Smooth muscle cell (in vitro differentiated cells): ENCODE data around the gene IL17RA. TPM values are rescaled to one million over a fixed set of nuclear protein-coding genes. Genes with fewer than 3 reads are reported as not detected.

Experiments
- DNase-seq: peaks from one replicate; lab custom pipeline; 2025; ENCODE audit not compliant: unreplicated experiment; lab: John Stamatoyannopoulos, UW
- H2AFZ ChIP-seq: fragments of 200-600 bp; sonication (generic); 2 replicates; pipeline ENCODE4 v1.6.0; 2016; ENCODE audit warnings: antibody characterized with exemption, low read depth, mild to moderate bottlenecking
- H3F3A ChIP-seq: fragments of 200-600 bp; sonication (generic); 2 replicates; pipeline ENCODE4 v1.6.0; 2017; ENCODE audit warnings: antibody characterized with exemption, low read depth
- H3K27ac ChIP-seq: fragments of 200-600 bp; sonication (generic); 2 replicates; pipeline ENCODE4 v1.5.1; 2016; ENCODE audit warnings: low read depth, mild to moderate bottlenecking
- H3K27me3 ChIP-seq: fragments of 200-600 bp; sonication (generic); 2 replicates; pipeline ENCODE4 v1.6.1; 2016; ENCODE audit warnings: low read depth, mild to moderate bottlenecking
- H3K36me3 ChIP-seq: fragments of 200-600 bp; sonication (generic); 2 replicates; pipeline ENCODE4 v1.5.1; 2016; ENCODE audit warnings: low read depth
- H3K4me1 ChIP-seq: fragments of 200-600 bp; sonication (generic); 2 replicates; pipeline ENCODE4 v1.5.1; 2016; ENCODE audit warnings: low read depth
- H3K4me2 ChIP-seq: fragments of 200-600 bp; sonication (generic); 2 replicates; pipeline ENCODE4 v1.6.0; 2016; ENCODE audit warnings: mild to moderate bottlenecking
- H3K4me3 ChIP-seq: fragments of 200-600 bp; sonication (generic); 2 replicates; pipeline ENCODE4 v1.5.1; 2016; ENCODE audit warnings: mild to moderate bottlenecking
- H3K79me2 ChIP-seq: fragments of 200-600 bp; sonication (generic); 2 replicates; pipeline ENCODE4 v1.6.0; 2016; ENCODE audit warnings: low read depth, mild to moderate bottlenecking
- H3K9ac ChIP-seq: fragments of 200-600 bp; sonication (generic); 2 replicates; pipeline ENCODE4 v1.6.0; 2016; ENCODE audit warnings: low read depth
- H3K9me3 ChIP-seq: fragments of 200-600 bp; sonication (generic); replicated peaks from 2 replicates; pipeline ENCODE4 v1.5.1; 2016; ENCODE audit warnings: low read depth
- H4K20me1 ChIP-seq: fragments of 200-600 bp; sonication (generic); 2 replicates; pipeline ENCODE4 v1.6.0; 2016; ENCODE audit warnings: low read depth
- WGBS: methylation state at CpG from one replicate; pipeline ENCODE4 v1.1.7; 2016; ENCODE audit warnings: low lambda C conversion rate; 5-methylcytosine and 5-hydroxymethylcytosine counted together
- polyA plus RNA-seq: library from polyadenylated mRNA; unstranded; fragments of >200 nt; fragmentation: Nextera tagmentation; extraction: Ambion mirVana; gene quantifications from 2 replicates; pipeline ENCODE4 v1.2.1, GENCODE V29; 2016
- total RNA-seq: library from RNA; depleted of rRNA; stranded (reverse); fragments of >200 nt; gene quantifications from 2 replicates; pipeline ENCODE4 v1.2.3, GENCODE V29; 2014
- TF ChIP-seq, protein P1 (sequence below): fragments of 200-600 bp; sonication (generic); IDR thresholded peaks from 2 replicates; pipeline ENCODE4 v1.5.1; 2017; ENCODE audit warnings: borderline replicate concordance, mild to moderate bottlenecking, antibody characterized with exemption; ENCODE audit not compliant: insufficient read depth, poor library complexity, severe bottlenecking

Gene IL17RA
- total and polyA plus RNA-seq, 2 experiments from 2014 or later: 6.4 to 7.5 TPM

GRCh38 chr22:17137861-17138425 lies 53.1 kb downstream of the IL17RA start:
- no peaks in the 10 kb centered on the region for H3K36me3 ChIP-seq
- H3K4me1 ChIP-seq: no peaks in the 10 kb centered on the region
- no peaks in the 10 kb centered on the region for H3K79me2 ChIP-seq
- no peak for DNase-seq
- TF ChIP-seq, protein P1, sequence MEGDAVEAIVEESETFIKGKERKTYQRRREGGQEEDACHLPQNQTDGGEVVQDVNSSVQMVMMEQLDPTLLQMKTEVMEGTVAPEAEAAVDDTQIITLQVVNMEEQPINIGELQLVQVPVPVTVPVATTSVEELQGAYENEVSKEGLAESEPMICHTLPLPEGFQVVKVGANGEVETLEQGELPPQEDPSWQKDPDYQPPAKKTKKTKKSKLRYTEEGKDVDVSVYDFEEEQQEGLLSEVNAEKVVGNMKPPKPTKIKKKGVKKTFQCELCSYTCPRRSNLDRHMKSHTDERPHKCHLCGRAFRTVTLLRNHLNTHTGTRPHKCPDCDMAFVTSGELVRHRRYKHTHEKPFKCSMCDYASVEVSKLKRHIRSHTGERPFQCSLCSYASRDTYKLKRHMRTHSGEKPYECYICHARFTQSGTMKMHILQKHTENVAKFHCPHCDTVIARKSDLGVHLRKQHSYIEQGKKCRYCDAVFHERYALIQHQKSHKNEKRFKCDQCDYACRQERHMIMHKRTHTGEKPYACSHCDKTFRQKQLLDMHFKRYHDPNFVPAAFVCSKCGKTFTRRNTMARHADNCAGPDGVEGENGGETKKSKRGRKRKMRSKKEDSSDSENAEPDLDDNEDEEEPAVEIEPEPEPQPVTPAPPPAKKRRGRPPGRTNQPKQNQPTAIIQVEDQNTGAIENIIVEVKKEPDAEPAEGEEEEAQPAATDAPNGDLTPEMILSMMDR: no peak
- no peaks in the 10 kb centered on the region for H3F3A ChIP-seq
- H3K9ac ChIP-seq: no peak overlapping the region
- H4K20me1 ChIP-seq: peaks cover 9% of the 10 kb centered on the region
- no peaks in the 10 kb centered on the region for H3K27me3 ChIP-seq
- H2AFZ ChIP-seq: no peak overlapping the region
- 97% methylated on average over 17 of the region's 17 CpGs for WGBS
- H3K4me2 ChIP-seq: no peak overlapping the region
- H3K9me3 ChIP-seq: no peaks in the 10 kb centered on the region
- no peak overlapping the region for H3K4me3 ChIP-seq
- H3K27ac ChIP-seq: no peak overlapping the region

DNA sequence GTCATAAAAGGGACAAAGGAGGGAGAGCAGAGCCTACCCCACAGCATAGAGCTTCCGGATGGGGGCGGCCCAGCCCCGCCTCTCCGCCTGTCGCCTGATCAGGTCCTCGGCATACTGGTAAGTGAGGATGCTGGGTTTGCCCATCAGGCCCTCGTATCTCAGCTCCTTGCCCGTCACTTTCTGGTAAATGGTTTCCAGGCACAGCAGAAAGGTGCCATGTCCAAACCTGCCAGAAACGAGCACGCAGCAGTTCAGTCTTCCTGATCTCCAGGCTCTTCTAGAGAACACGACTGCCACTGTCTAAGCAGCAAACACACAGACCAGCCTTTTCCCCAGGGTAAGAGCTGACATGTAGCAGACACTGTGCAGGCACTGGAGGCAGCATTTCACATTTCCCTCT lies 53.7 kb downstream of the IL17RA start:
- H3K27ac ChIP-seq: no peak overlapping the region
- no peak overlapping the region for H3K9ac ChIP-seq
- H3K4me1 ChIP-seq: no peaks in the 10 kb centered on the region
- no peaks in the 10 kb centered on the region for H3K9me3 ChIP-seq
- 93% methylated on average over 11 of the region's 11 CpGs for WGBS
- H3K4me2 ChIP-seq: no peak overlapping the region
- H4K20me1 ChIP-seq: peaks cover 9% of the 10 kb centered on the region
- no peaks in the 10 kb centered on the region for H3F3A ChIP-seq
- no peak overlapping the region for H2AFZ ChIP-seq
- no peak for DNase-seq
- no peaks in the 10 kb centered on the region for H3K27me3 ChIP-seq
- H3K79me2 ChIP-seq: no peaks in the 10 kb centered on the region
- no peaks in the 10 kb centered on the region for H3K36me3 ChIP-seq
- no peak overlapping the region for H3K4me3 ChIP-seq
- TF ChIP-seq, protein P1: no peak

DNA sequence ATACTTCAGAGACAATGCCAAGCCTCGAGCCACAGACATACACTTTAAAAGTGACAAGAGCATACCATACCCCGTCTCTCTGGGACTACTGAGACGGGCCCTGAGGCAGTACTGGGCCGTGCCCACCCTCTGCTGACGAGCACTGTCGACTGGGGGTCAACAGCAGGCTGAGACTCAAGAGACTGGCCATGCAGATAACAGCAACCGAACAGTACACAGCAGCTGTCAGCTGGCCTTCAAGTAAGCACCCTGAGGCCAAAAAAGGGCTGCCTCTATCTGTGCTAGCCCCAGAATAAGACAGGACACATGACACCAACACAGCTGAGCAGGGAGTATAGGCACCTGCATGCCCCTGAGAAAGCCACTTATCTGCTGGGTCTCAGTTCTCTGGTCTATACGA lies 55.2 kb downstream of the IL17RA start:
- Histone ChIP-seq H4K20me1 (peaks cover 14% of the 10 kb centered on the region), H3K4me3 (no peak overlapping the region), H3K9me3 (no peaks in the 10 kb centered on the region), H3K9ac (no peak overlapping the region), H3K27me3 (no peaks in the 10 kb centered on the region), H3K4me2 (no peak overlapping the region), H3K27ac (no peak overlapping the region), H2AFZ (no peak overlapping the region), H3K36me3 (no peaks in the 10 kb centered on the region), H3F3A (no peaks in the 10 kb centered on the region), H3K4me1 (no peaks in the 10 kb centered on the region), H3K79me2 (no peaks in the 10 kb centered on the region)
- no peak for DNase-seq
- TF ChIP-seq, protein P1: no peak
- 86% methylated on average over 8 of the region's 8 CpGs for WGBS
